NCI-H345 (cell line): ENCODE measurements around the gene DNAH3.

ENCODE experiments used
- DNase-seq: peaks from one replicate; lab custom pipeline; 2025; lab: John Stamatoyannopoulos, UW

The DNAH3 gene

GRCh38 chr16:20905576-20905975 is 245.1 kb downstream of the DNAH3 start:
- no peak for DNase-seq

- no peak for DNase-seq
Observed at GRCh38 chr16:20904507-20905081, 246.1 kb downstream of the DNAH3 start.

GRCh38 chr16:20903899-20904506 is 246.6 kb downstream of the DNAH3 start:
- no peak for DNase-seq

GRCh38 chr16:20903116-20903898 is 247.3 kb downstream of the DNAH3 start:
- DNase-seq = no peak

GRCh38 chr16:20902426-20902825 is 248.2 kb downstream of the DNAH3 start:
- DNase-seq = no peak

- DNase-seq = peak; percentile 23
Observed at GRCh38 chr16:20901436-20902112, 249.1 kb downstream of the DNAH3 start.

- DNase-seq = peak; percentile 23
Observed at GRCh38 chr16:20901068-20901435, 249.6 kb downstream of the DNAH3 start.

- DNase-seq = peak; percentile 95
Observed at GRCh38 chr16:20900299-20901067, 250.2 kb downstream of the DNAH3 start, which contains the start of the genes DCUN1D3 and LYRM1. Gene DCUN1D3, minus strand, starts transcription at chr16:20900358. Its CDS starts 37,820 bp downstream, at chr16:20862538. Gene LYRM1, plus strand, starts transcription at chr16:20900771. Its CDS starts 14,785 bp downstream, at chr16:20915556.

- DNase-seq = no peak
Observed at GRCh38 chr16:20899477-20900298, 251.0 kb downstream of the DNAH3 start.

GRCh38 chr16:20899071-20899470 is 251.6 kb downstream of the DNAH3 start:
- DNase-seq = no peak

GRCh38 chr16:20897922-20898321 is 252.7 kb downstream of the DNAH3 start:
- no peak for DNase-seq

GRCh38 chr16:20897253-20897897 is 253.3 kb downstream of the DNAH3 start:
- no peak for DNase-seq

GRCh38 chr16:20894388-20894787 is 256.3 kb downstream of the DNAH3 start:
- no peak for DNase-seq

GRCh38 chr16:20889625-20890275 is 260.9 kb downstream of the DNAH3 start:
- no peak for DNase-seq

- DNase-seq = no peak
Observed at GRCh38 chr16:20887207-20887606, 263.4 kb downstream of the DNAH3 start.

GRCh38 chr16:20886320-20886719 is 264.3 kb downstream of the DNAH3 start:
- DNase-seq = no peak

- DNase-seq = no peak
Observed at GRCh38 chr16:20884240-20884556, 266.4 kb downstream of the DNAH3 start.

GRCh38 chr16:20883554-20884239 is 266.9 kb downstream of the DNAH3 start:
- no peak for DNase-seq
